Activated CD4-positive, alpha-beta T cell treated with anti-CD3 and anti-CD28 coated beads, Interleukin-2, amount 10 ng/mL, durations not matched to agents 7 days and 5 days (primary cell): ENCODE measurements around the gene HOXC12. TPM values are rescaled to one million over a fixed set of nuclear protein-coding genes. Genes with fewer than 3 reads are reported as not detected.
A peak's percentile ranks its signal among the peaks of the same experiment; 100 is the strongest.

Experiments
- CTCF ChIA-PET: fragments of 350-600 bp; sonication (Branson Sonifier 250); formaldehyde crosslinking; loops from one replicate; lab custom pipeline; 2021; ENCODE audit warnings: antibody characterized with exemption; lab: Charles Lee
- POLR2A ChIA-PET: fragments of 350-600 bp; sonication (Branson Sonifier 250); formaldehyde crosslinking; loops from one replicate; lab custom pipeline; 2021; ENCODE audit warnings: antibody characterized with exemption; lab: Charles Lee
- DNase-seq: peaks from one replicate; pipeline ENCODE4 v3.0.0-alpha.2; 2020
- H3K27ac Mint-ChIP-seq: one replicate; pipeline ENCODE4 v1.8.0; 2021; ENCODE audit warnings: mild to moderate bottlenecking, moderate library complexity, mixed read lengths
- H3K27me3 Mint-ChIP-seq: one replicate; pipeline ENCODE4 v1.8.0; 2021; ENCODE audit warnings: mixed read lengths
- H3K36me3 Mint-ChIP-seq: one replicate; pipeline ENCODE4 v1.8.0; 2021; ENCODE audit warnings: low read depth, mixed read lengths
- H3K4me1 Mint-ChIP-seq: one replicate; pipeline ENCODE4 v1.8.0; 2021; ENCODE audit warnings: mixed read lengths
- H3K4me3 Mint-ChIP-seq: one replicate; pipeline ENCODE4 v1.8.0; 2021; ENCODE audit warnings: mild to moderate bottlenecking, moderate library complexity, mixed read lengths
- H3K9me3 Mint-ChIP-seq: one replicate; pipeline ENCODE4 v1.8.0; 2021; ENCODE audit warnings: mixed read lengths
- total RNA-seq, 2 experiments: library from RNA; stranded (reverse); gene quantifications; one replicate each; pipeline ENCODE4 v1.2.3, GENCODE V29; 2021

HOXC12 gene
- total RNA-seq, 2 experiments from 2014 or later = not detected

DNA sequence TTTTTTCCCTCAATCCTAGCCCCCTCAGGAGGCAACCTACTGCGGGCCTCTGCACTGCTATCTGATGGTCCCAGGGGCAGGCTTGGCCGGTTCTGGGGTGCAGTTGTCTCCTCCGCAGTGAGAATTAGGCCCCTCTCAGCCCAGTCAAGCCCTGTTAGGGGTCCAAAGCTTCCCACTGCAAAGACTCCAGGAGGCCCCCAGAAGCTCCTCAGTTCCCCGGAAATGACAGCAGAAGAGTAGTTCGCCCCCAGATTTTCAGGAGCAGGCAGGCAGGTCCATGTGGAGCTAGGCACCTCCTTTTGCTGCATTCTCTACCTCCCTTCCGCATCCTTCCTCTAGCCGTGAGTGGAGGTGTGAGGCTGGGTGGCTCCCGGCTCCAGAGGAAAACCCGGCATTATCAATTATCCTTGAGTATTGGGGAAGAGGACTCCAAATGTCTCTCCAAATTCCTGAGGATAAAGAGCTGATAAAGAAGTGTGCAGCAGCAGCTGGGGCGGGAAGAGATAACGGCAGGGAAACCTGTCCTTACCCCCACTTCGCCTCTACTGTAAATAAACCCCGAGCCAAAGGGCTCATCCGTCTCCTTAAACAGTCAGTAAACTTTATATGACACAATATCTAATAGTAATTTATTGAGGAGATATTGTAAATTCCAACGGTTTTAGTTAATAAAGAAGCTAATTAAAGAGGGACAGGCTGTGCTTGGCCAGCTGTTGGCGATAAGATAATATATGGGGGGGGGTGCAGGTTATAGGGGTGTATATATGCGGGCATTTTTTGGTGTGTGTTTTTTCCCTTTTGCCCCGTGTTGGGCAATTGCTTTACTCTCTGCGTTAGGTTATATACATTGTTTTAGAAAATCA lies 641 bp upstream of the HOXC12 start:
- Mint-ChIP-seq H3K4me1 (peaks cover 7% of the 10 kb centered on the region), H3K36me3 (peaks cover 3% of the 10 kb centered on the region), H3K4me3 (no peak overlapping the region), H3K27me3 (peaks cover 94% of the 10 kb centered on the region), H3K9me3 (no peaks in the 10 kb centered on the region), H3K27ac (peak overlapping the region; percentile 73)
- POLR2A ChIA-PET = no interaction called here
- CTCF ChIA-PET = interaction anchor here (0.9 to 4.5 kb wide), 8 partner anchors 8 to 100 kb away, joined by 3 to 20 read pairs (median 3); partner anchors contain the start of genes HOXC10, HOXC5 and HOXC9
- no peak for DNase-seq

DNA sequence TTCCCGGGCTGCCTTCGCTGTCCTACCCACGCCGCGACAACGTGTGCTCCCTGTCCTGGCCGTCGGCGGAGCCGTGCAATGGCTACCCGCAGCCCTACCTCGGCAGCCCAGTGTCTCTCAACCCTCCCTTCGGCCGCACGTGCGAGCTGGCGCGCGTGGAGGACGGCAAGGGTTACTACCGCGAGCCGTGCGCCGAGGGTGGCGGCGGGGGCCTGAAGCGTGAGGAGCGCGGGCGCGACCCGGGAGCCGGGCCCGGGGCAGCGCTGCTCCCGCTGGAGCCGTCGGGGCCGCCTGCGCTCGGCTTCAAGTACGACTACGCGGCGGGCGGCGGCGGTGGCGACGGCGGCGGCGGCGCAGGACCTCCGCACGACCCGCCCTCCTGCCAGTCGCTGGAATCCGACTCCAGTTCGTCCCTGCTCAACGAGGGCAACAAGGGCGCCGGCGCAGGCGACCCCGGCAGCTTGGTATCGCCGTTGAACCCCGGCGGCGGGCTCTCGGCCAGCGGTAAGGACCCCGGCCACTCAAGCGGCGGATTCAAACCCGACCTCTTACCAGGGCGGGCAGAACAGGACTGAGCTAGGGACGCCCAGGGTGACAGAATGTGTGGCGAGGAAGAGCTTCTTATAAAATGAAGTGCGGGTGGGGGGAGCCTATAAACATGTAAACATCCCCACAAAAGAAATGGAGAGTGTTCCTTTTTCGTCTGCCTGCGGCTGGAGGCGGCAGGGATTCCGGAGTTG lies 503 bp downstream of the HOXC12 start:
- H3K4me3 Mint-ChIP-seq = peak overlapping the region; percentile 58
- H3K4me1 Mint-ChIP-seq = peaks cover 7% of the 10 kb centered on the region
- H3K9me3 Mint-ChIP-seq = no peaks in the 10 kb centered on the region
- H3K27me3 Mint-ChIP-seq = peaks cover 94% of the 10 kb centered on the region
- DNase-seq = no peak
- CTCF ChIA-PET = interaction anchor here (1.2 to 4.5 kb wide), 5 partner anchors 13 to 78 kb away, joined by 3 to 20 read pairs (median 3); partner anchors contain the start of genes HOXC10 and HOXC5
- POLR2A ChIA-PET = no interaction called here
- H3K36me3 Mint-ChIP-seq = peaks cover 3% of the 10 kb centered on the region
- H3K27ac Mint-ChIP-seq = no peak overlapping the region

DNA sequence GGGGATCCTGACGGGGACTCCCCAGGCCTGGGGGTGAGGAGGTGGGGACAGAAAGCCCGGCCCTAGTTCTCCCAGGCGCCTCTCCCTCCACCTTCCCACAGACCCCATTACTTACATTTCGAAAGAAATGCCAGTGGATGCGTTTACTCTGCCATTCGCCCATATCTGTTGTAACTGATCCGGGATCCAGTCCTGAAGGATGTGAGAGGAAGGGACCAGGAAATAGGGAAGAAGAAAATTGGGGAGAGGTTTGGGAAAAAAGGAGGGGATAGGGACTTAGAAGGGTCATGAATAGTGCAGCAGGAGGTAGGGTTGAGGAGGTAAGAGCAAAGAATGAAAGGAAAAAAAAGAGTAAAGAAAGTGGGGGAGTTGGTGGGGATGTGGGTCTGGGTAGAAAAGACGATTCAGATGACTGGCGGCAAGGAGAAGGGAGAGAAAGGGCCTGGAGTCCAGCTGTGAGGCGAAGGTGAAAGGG lies 1.1 kb downstream of the HOXC12 start:
- H3K27ac Mint-ChIP-seq = peak overlapping the region; percentile 17
- peaks cover 8% of the 10 kb centered on the region for H3K4me1 Mint-ChIP-seq

DNA sequence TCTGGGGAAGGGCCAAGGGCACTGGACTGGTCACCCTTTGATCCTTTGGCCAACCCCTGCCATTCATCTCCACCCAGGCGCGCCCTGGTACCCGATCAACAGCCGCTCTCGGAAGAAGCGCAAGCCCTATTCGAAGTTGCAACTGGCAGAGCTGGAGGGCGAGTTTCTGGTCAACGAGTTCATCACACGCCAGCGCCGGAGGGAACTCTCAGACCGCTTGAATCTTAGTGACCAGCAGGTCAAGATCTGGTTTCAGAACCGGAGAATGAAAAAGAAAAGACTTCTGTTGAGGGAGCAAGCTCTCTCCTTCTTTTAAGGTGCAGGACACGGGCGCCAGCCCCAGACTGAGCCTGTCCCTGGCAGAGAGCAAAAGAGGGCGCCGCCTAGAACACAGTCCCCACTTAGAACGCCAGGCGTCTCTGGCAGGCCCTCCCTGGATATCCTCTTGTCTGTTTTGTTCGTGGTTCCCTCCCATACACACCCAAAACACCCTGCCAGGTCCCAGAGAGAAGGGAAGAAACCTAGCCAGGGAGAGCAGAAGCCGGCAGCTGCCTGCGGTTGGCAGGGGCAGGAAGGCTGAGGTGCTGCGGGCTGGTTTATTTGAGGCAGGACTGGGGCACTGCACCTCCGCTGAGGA lies 1.7 kb downstream of the HOXC12 start:
- Mint-ChIP-seq H3K4me3 (no peak overlapping the region), H3K27ac (no peak overlapping the region), H3K36me3 (peaks cover 3% of the 10 kb centered on the region), H3K9me3 (no peaks in the 10 kb centered on the region), H3K27me3 (peaks cover 88% of the 10 kb centered on the region), H3K4me1 (peaks cover 8% of the 10 kb centered on the region)
- no peak for DNase-seq
- CTCF ChIA-PET = interaction anchor here (4.5 kb wide), 1 partner anchor 30 kb away, joined by 20 read pairs; the partner anchor contains the start of gene HOXC10
- POLR2A ChIA-PET = no interaction called here

More for the DNA sequence above, 1.1 kb downstream of the HOXC12 start:
- POLR2A ChIA-PET = no interaction called here
- peak overlapping the region; percentile 58 for H3K4me3 Mint-ChIP-seq
- H3K27me3 Mint-ChIP-seq = peaks cover 92% of the 10 kb centered on the region
- H3K9me3 Mint-ChIP-seq = no peaks in the 10 kb centered on the region
- CTCF ChIA-PET = interaction anchor here (1.3 to 4.5 kb wide), 2 partner anchors 13 to 30 kb away, joined by 3 to 20 read pairs; partner anchors contain the start of gene HOXC10
- peaks cover 3% of the 10 kb centered on the region for H3K36me3 Mint-ChIP-seq
- DNase-seq = no peak

DNA sequence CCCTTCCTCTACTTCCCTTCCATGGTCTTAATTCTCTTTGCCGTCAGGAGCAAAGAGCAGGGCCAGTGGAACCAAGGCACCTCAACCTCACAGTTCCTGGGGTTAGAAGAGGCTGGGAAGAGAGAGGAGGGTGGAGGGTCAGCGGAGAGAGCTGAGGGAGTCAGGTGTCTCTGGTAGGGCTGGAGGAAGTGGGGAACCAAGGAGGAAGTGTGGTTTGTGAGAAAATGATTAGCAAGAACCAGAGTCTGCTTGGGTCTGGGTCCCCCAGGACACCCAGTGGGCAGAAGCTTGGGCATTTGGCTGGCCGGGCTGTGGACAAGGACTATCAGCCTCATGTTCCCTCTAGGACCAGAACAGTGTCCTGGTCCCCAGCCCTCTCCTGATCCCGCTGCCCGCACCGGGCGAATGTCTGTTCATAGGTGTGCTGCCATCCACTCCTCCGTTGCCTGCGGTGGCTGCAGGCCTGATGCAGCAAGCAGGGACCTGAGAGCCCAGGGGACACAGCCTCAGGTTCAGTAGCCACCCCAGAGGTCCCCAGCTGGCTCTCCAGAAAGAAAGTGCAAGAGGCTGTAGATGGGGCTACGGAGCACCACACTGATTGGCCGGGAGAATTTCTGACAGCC lies 2.3 kb downstream of the HOXC12 start:
- Mint-ChIP-seq H3K4me3 (no peak overlapping the region), H3K27ac (no peak overlapping the region), H3K27me3 (peaks cover 88% of the 10 kb centered on the region), H3K36me3 (peaks cover 3% of the 10 kb centered on the region), H3K9me3 (no peaks in the 10 kb centered on the region), H3K4me1 (peaks cover 8% of the 10 kb centered on the region)
- ChIA-PET CTCF (interaction anchor here (4.5 kb wide), 1 partner anchor 29 kb away, joined by 20 read pairs; the partner anchor contains the start of gene HOXC10), POLR2A (no interaction called here)
- DNase-seq = no peak

DNA sequence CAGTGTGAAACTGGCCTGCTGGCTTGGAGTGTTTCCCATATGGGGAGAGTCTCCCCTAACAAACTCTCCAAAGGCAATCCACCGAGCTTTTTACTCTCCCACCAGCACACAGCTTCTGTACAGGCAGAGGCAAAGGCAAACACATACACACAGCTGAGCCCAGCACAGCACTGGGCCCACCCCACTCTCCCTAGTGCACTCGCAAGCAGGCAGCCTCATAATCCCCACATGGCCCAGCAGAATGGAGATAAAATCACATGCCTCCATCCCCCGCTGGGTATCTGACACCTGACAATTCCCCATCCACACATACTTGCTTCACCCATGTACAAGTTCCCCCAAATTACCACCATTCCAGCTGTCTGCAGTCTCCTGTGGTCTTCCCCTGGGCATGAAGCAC lies 3.4 kb downstream of the HOXC12 start:
- peaks cover 3% of the 10 kb centered on the region for H3K36me3 Mint-ChIP-seq
- POLR2A ChIA-PET = no interaction called here
- H3K4me1 Mint-ChIP-seq = peaks cover 8% of the 10 kb centered on the region
- no peak overlapping the region for H3K27ac Mint-ChIP-seq
- H3K9me3 Mint-ChIP-seq = no peaks in the 10 kb centered on the region
- DNase-seq = no peak
- CTCF ChIA-PET = interaction anchor here (1.1 to 1.7 kb wide), 2 partner anchors 24 to 48 kb away, joined by 3 to 5 read pairs; no protein-coding TSS in a partner anchor
- H3K4me3 Mint-ChIP-seq = no peak overlapping the region
- H3K27me3 Mint-ChIP-seq = peaks cover 86% of the 10 kb centered on the region

DNA sequence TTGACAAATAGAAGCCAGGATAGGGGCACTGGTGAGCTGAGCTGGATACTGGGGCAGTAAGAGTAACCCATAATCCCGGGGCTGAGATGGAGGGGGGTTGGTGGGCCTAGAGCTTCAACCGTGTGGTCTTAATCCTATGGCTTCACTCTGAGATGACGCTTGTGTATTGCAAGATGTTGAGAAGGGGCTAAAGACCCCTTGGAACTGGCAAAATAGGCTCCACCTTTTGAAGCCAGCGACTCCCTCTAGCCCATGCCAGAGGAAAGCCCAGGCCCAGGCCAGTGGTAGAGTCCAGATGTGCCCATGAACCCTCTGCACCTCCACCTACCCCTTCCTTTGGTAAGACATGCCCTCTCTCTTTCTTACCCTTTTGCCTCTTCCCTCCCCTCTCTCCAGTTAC lies 4.6 kb downstream of the HOXC12 start:
- ChIA-PET CTCF (interaction anchor here (1.0 to 1.7 kb wide), 5 partner anchors 10 to 74 kb away, joined by 3 to 5 read pairs (median 3); partner anchors contain the start of gene HOXC5), POLR2A (interaction anchor here (0.7 kb wide), 1 partner anchor 19 kb away, joined by 3 read pairs; no protein-coding TSS in a partner anchor)
- DNase-seq = no peak
- H3K27me3 Mint-ChIP-seq = peaks cover 85% of the 10 kb centered on the region
- no peaks in the 10 kb centered on the region for H3K9me3 Mint-ChIP-seq
- H3K4me3 Mint-ChIP-seq = no peak overlapping the region
- H3K27ac Mint-ChIP-seq = no peak overlapping the region
- H3K36me3 Mint-ChIP-seq = no peaks in the 10 kb centered on the region
- peaks cover 11% of the 10 kb centered on the region for H3K4me1 Mint-ChIP-seq

DNA sequence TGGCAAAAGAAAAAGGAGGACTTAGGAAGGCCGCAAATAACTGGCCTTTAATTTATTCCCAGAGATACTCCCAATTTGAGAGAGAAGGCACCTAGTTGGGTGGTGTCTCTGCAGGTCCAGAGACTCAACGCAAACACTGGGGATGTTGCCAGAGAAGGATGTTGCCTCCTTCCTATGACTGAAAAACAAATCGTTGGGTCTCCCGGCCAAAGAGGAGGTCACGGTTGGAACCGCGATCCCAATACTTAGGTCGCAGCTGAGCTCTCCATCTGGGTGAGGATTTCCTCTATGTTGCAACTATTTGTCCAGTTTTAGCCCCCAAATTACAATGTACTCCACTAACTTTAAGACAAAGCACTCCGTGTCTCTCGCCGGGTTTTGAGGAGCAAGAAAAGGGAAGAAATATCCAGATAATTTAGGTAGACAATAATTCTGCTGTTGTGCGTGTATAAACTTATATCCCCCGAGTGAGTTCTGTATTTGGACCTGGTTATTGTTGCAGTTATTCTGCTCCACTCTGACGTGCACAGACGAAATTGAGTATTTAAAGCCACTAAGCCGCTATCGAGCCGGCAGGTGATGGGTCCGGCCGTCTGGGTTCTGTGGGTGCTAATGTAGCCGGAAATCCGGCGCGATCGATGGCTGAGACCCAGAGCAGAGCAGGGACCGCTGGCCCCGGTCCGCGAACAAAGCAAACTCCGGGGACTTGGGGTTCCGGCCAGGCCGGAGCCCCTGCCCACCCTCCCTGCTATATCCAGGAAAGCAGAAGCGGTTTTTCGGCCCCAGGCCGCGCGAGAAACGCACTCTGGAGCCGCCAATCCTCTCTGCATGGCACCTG lies 5.7 kb downstream of the HOXC12 start:
- H3K27me3 Mint-ChIP-seq = peaks cover 88% of the 10 kb centered on the region
- H3K27ac Mint-ChIP-seq = peak overlapping the region; percentile 5
- no peaks in the 10 kb centered on the region for H3K9me3 Mint-ChIP-seq
- H3K36me3 Mint-ChIP-seq = peaks cover 1% of the 10 kb centered on the region
- H3K4me1 Mint-ChIP-seq = peaks cover 16% of the 10 kb centered on the region
- ChIA-PET POLR2A (no interaction called here), CTCF (interaction anchor here (1.2 to 1.5 kb wide), 2 partner anchors 12 to 39 kb away, joined by 3 read pairs; partner anchors contain the start of gene HOXC9)
- H3K4me3 Mint-ChIP-seq = peak overlapping the region; percentile 6
- DNase-seq = no peak

DNA sequence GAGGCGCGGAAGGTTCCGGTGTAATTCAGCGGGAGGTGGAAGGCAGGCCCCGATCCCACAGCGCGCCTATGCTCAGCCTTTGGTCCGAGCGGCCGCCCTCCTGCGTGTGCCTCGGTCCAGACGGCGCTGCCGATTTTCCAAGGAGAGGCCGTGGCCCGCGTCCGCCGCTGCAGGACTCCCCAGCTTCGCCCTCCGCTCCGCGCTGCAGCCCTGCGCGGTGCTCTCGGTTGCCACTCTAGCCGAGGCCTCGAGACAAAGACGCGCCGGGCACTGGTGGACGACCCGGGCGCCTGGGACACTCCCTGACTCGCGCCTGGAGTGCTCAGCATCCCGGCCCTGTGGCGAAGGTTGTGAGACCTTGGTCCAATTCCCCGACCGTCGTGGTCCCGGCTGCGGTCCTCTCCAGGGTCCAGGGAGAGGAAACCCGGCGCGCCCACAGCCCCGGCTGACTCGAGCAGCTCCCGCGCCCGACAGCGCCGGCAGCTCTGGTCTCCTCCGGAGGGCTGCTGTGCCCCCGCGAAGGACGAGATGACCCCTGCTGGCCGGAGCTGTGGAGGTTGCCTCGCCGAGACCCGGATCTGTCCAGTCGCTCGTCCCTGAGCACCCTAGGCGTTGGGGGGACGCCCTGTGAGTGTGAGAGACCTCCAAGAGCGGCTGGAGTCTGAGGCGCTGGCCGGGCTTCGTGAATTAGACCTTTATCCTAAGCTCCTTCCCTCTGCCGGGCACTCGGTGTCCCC lies 6.5 kb downstream of the HOXC12 start:
- POLR2A ChIA-PET = no interaction called here
- Mint-ChIP-seq H3K4me3 (no peak overlapping the region), H3K4me1 (peaks cover 14% of the 10 kb centered on the region), H3K27ac (no peak overlapping the region), H3K27me3 (peaks cover 88% of the 10 kb centered on the region), H3K36me3 (peaks cover 3% of the 10 kb centered on the region), H3K9me3 (no peaks in the 10 kb centered on the region)
- no peak for DNase-seq
- CTCF ChIA-PET = interaction anchor here (0.8 to 1.2 kb wide), 5 partner anchors 24 to 247 kb away, joined by 3 to 4 read pairs (median 3); partner anchors contain the start of genes HOXC10 and HOXC9

DNA sequence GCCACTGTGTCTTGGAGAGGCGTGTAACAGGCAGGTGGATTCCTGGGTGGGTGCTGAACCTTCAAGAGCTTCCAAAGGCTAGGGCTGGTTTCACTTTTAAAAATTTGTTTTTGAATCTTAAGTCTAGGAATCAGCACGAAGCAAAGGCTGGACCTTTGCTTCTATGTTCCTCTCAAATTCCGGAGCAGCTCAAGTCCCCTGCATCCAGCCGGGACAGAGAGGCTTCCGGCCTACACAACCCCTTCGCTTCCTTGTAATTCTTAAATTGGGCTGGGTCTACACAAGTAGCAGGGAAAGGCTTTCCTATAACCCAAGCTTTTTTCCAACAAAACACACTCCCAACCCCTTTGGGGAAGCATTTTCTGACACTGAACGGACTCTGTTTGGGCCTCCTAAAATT lies 8.3 kb downstream of the HOXC12 start:
- Mint-ChIP-seq H3K36me3 (peaks cover 5% of the 10 kb centered on the region), H3K9me3 (no peaks in the 10 kb centered on the region), H3K27me3 (peaks cover 88% of the 10 kb centered on the region), H3K4me1 (peaks cover 18% of the 10 kb centered on the region), H3K4me3 (no peak overlapping the region), H3K27ac (no peak overlapping the region)
- ChIA-PET CTCF (interaction anchor here (0.6 to 1.6 kb wide), 3 partner anchors 9 to 69 kb away, joined by 3 to 4 read pairs (median 3); no protein-coding TSS in a partner anchor), POLR2A (no interaction called here)
- no peak for DNase-seq
